Spleen (tissue), 7 donors: ENCODE results near the gene CTLA4.
"Not testable (repeated sequence)": the region's sequence is repeated elsewhere in the genome, so short reads cannot be mapped to it uniquely, and the experiment has no call there.

Source experiments
- CTCF ChIP-seq, 11 experiments: fragments of 200-600 bp in 7 of 11; fragments of 450-650 bp in 4 of 11; sonication (generic) in 4 of 11; IDR thresholded peaks in 8 of 11; conservative IDR thresholded peaks in 3 of 11; 1 replicate in 7 of 11; 2 replicates in 4 of 11; pipeline versions ENCODE4 v1.4.0 to v1.8.0; 2016 to 2021; ENCODE audit warnings: antibody characterized with exemption in 11 of 11, inconsistent platforms in 4 of 11, mild to moderate bottlenecking in 1 of 11
- POLR2AphosphoS5 ChIP-seq, 3 donors: sonication (generic); formaldehyde crosslinking; IDR thresholded peaks; one replicate each; pipeline ENCODE4 v1.5.1; 2017; ENCODE audit warnings: antibody characterized with exemption in 3 of 3
- donor health status: DM: no; HTN: no; CAD: no; lungs with moderate emphysema.
- donor health status: DM: no; HTN: no; CAD: no.
- donor health status: DM: no; HTN: no; CAD: no.

GRCh38 chr2:203881185-203881584 lies 13.6 kb downstream of the CTLA4 start:
- not testable (repeated sequence) for TF ChIP-seq CTCF (IDR thresholded peaks at IDR 0.05 in 8 of 11, conservative IDR thresholded peaks at IDR 0.05 in 3 of 11); POLR2AphosphoS5 (IDR thresholded peaks at IDR 0.05)
